Lower leg skin (tissue), 3 donors: ENCODE data around the gene GABBR2.
A peak's percentile ranks its signal among the peaks of the same experiment; 100 is the strongest.

ENCODE experiments used
- POLR2A ChIP-seq, 2 donors: fragments of 450-650 bp; IDR thresholded peaks; one replicate each; pipeline ENCODE4 v1.6.1; 2016 to 2017; ENCODE audit warnings: antibody characterized with exemption in 2 of 2, mild to moderate bottlenecking in 1 of 2, moderate library complexity in 1 of 2
- TF ChIP-seq, protein P1 (sequence below), 3 donors: fragments of 450-650 bp; IDR thresholded peaks; one replicate each; pipeline ENCODE4 v1.5.1; 2016; ENCODE audit warnings: antibody characterized with exemption in 3 of 3, mild to moderate bottlenecking in 3 of 3, moderate library complexity in 2 of 3

DNA sequence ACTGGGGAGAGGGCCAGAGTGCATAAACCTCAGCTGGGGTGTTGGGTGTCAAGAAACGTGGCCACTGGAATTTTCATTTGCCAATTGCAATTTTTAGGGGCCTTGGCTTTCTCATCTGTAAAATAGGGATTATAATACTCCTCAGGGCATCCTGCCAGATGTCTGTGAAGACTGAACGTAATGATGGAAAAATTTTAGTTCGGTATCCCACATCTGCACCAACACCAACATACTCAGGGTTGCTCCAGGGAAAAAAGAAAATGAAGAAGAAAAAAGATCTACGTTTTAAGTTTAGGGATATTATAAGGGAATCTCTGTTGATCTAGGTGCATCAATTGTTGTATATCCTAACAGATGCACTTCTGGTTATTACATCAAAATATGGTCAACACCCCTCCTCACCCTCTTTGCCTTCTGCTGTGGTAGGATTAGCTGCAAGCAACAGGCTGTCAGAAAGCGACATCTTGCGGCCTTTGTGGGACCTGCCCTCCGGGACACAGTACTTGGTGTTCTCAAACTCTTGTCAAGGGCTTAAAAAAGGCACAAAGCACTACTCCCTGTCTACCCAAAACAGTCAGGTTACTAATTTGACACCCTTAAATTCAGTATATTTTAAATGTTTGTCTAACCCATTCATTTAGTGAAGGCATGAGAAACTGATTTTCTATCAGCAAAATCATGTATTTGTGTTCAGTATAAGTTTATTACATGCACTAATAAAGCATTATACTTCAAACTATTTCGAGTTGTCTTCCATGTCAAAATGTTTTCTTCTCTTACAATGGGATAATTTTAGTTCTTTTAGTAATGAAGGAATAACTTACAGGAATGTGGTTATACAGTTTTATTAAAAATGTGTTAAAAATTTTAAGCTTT, 445.0 kb downstream of the GABBR2 start:
- TF ChIP-seq, protein P1, sequence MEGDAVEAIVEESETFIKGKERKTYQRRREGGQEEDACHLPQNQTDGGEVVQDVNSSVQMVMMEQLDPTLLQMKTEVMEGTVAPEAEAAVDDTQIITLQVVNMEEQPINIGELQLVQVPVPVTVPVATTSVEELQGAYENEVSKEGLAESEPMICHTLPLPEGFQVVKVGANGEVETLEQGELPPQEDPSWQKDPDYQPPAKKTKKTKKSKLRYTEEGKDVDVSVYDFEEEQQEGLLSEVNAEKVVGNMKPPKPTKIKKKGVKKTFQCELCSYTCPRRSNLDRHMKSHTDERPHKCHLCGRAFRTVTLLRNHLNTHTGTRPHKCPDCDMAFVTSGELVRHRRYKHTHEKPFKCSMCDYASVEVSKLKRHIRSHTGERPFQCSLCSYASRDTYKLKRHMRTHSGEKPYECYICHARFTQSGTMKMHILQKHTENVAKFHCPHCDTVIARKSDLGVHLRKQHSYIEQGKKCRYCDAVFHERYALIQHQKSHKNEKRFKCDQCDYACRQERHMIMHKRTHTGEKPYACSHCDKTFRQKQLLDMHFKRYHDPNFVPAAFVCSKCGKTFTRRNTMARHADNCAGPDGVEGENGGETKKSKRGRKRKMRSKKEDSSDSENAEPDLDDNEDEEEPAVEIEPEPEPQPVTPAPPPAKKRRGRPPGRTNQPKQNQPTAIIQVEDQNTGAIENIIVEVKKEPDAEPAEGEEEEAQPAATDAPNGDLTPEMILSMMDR (IDR thresholded peaks at IDR 0.05), result peak in 1 of 3 donors; percentile 76
- TF ChIP-seq POLR2A (IDR thresholded peaks at IDR 0.05), result no peak
